ENCODE results near the gene CTDSP1. TPM values are rescaled to one million over a fixed set of nuclear protein-coding genes. Genes with fewer than 3 reads are reported as not detected.

The CTDSP1 gene
- total and polyA plus RNA-seq, 2 donors = 58.2 to 91.9 TPM

- DNase-seq (ENCODE audit: low read depth in 6 of 9, low spot score in 9 of 9) = no peak
- WGBS = 97% methylated on average over 1 of the region's 1 CpG
- Histone ChIP-seq H3K9me3 (ENCODE audit: control insufficient read depth in 2 of 2, insufficient read depth in 1 of 2, low read length in 1 of 2) (peaks cover 0 to 3% of the 10 kb centered on the region in 2 donors), H3K36me3 (ENCODE audit: control insufficient read depth in 2 of 2, insufficient read depth in 2 of 2, low read length in 1 of 2) (peaks cover 26 to 51% of the 10 kb centered on the region in 2 donors), H3K4me1 (ENCODE audit: control insufficient read depth in 2 of 2, insufficient read depth in 2 of 2, low read length in 2 of 2) (no peaks in the 10 kb centered on the region), H3K27ac (ENCODE audit: low read depth in 1 of 2, low read length in 1 of 2) (no peak overlapping the region), H3K4me3 (ENCODE audit: low read length in 2 of 2) (no peak overlapping the region), H3K27me3 (ENCODE audit: control insufficient read depth in 2 of 2, insufficient read depth in 1 of 2, low read length in 1 of 2) (no peaks in the 10 kb centered on the region)
Measured at GRCh38 chr2:218452079-218452478, 52.4 kb downstream of the CTDSP1 start.

Other genes starting within 250 kb of the CTDSP1 start
- gene CXCR1, start 232.9 kb upstream of the CTDSP1 start, total RNA-seq = 0.24 TPM
- 0.37 TPM for gene CXCR1, start 232.9 kb upstream of the CTDSP1 start, polyA plus RNA-seq
- 368 TPM for gene ARPC2, start 182.7 kb upstream of the CTDSP1 start, total RNA-seq
- gene ARPC2, start 182.7 kb upstream of the CTDSP1 start, polyA plus RNA-seq = 292 TPM
- 0.28 TPM for gene GPBAR1, start 138.9 kb upstream of the CTDSP1 start, total RNA-seq
- gene GPBAR1, start 138.9 kb upstream of the CTDSP1 start, polyA plus RNA-seq = 1.0 TPM
- gene AAMP, start 129.7 kb upstream of the CTDSP1 start, total RNA-seq = 69.2 TPM
- gene AAMP, start 129.7 kb upstream of the CTDSP1 start, polyA plus RNA-seq = 67.2 TPM
- gene PNKD, start 129.3 kb upstream of the CTDSP1 start, total RNA-seq = 61.9 TPM
- 76.1 TPM for gene PNKD, start 129.3 kb upstream of the CTDSP1 start, polyA plus RNA-seq
- gene TMBIM1, start 107.4 kb upstream of the CTDSP1 start, total RNA-seq = 44.0 TPM
- 56.2 TPM for gene TMBIM1, start 107.4 kb upstream of the CTDSP1 start, polyA plus RNA-seq
- 0.19 TPM for gene CATIP, start 43.0 kb upstream of the CTDSP1 start, total RNA-seq
- 0.52 TPM for gene CATIP, start 43.0 kb upstream of the CTDSP1 start, polyA plus RNA-seq
- gene SLC11A1, start 17.6 kb upstream of the CTDSP1 start, total RNA-seq = 0.71 TPM
- gene SLC11A1, start 17.6 kb upstream of the CTDSP1 start, polyA plus RNA-seq = 25.2 TPM
- gene VIL1, start 19.3 kb downstream of the CTDSP1 start, total RNA-seq = 0.14 TPM
- 0.16 TPM for gene VIL1, start 19.3 kb downstream of the CTDSP1 start, polyA plus RNA-seq
- 11.7 TPM for gene USP37, start 168.5 kb downstream of the CTDSP1 start, total RNA-seq
- gene USP37, start 168.5 kb downstream of the CTDSP1 start, polyA plus RNA-seq = 4.0 TPM
- gene CNOT9, start 169.0 kb downstream of the CTDSP1 start, total RNA-seq = 52.8 TPM
- 25.6 TPM for gene CNOT9, start 169.0 kb downstream of the CTDSP1 start, polyA plus RNA-seq
- gene PLCD4, start 208.0 kb downstream of the CTDSP1 start, total RNA-seq = 0.57 TPM
- 0.68 TPM for gene PLCD4, start 208.0 kb downstream of the CTDSP1 start, polyA plus RNA-seq

All from thymus (tissue), 11 donors.